ENCODE measurements around the gene LMTK2. TPM values are rescaled to one million over a fixed set of nuclear protein-coding genes. Genes with fewer than 3 reads are reported as not detected.
"Not testable (repeated sequence)": the region's sequence is repeated elsewhere in the genome, so short reads cannot be mapped to it uniquely, and the experiment has no call there.

The LMTK2 gene
- total RNA-seq, 2 donors from 2014 or later = 17.1 to 17.6 TPM

- Histone ChIP-seq H3K27ac (no peak overlapping the region), H3K4me3 (no peak overlapping the region), H3K27me3 (replicated peaks; ENCODE audit: insufficient read depth) (no peaks in the 10 kb centered on the region), H3K36me3 (peaks cover 23% of the 10 kb centered on the region), H3K4me1 (ENCODE audit: control insufficient read depth in 1 of 2, low read depth in 2 of 2) (no peaks in the 10 kb centered on the region), H3K9me3 (no peaks in the 10 kb centered on the region)
- ATAC-seq (ENCODE audit: insufficient number of reproducible peaks, low FRiP score, low read depth) (no peak), DNase-seq (ENCODE audit: low spot score) (no peak)
- no peak for TF ChIP-seq CTCF (IDR thresholded peaks at IDR 0.05)
Measured at GRCh38 chr7:98217623-98218582, 111.2 kb downstream of the LMTK2 start.

GRCh38 chr7:98219382-98219781, 112.7 kb downstream of the LMTK2 start:
- H3K36me3 ChIP-seq = peaks cover 24% of the 10 kb centered on the region
- H3K9me3 ChIP-seq; H3K4me3 ChIP-seq; ATAC-seq (ENCODE audit: insufficient number of reproducible peaks, low FRiP score, low read depth); H3K27me3 ChIP-seq (replicated peaks; ENCODE audit: insufficient read depth); H3K27ac ChIP-seq; H3K4me1 ChIP-seq (ENCODE audit: control insufficient read depth in 1 of 2, low read depth in 2 of 2); DNase-seq (ENCODE audit: low spot score): not testable (repeated sequence)

- no peak for ATAC-seq (ENCODE audit: insufficient number of reproducible peaks, low FRiP score, low read depth)
Measured at GRCh38 chr7:98221611-98222532, 115.2 kb downstream of the LMTK2 start.

GRCh38 chr7:98222533-98223195, 116.0 kb downstream of the LMTK2 start:
- TF ChIP-seq CTCF (IDR thresholded peaks at IDR 0.05) = no peak
- no peaks in the 10 kb centered on the region for H3K4me1 ChIP-seq (ENCODE audit: control insufficient read depth in 1 of 2, low read depth in 2 of 2)

More at GRCh38 chr7:98221611-98222532, 115.2 kb downstream of the LMTK2 start:
- Histone ChIP-seq H3K9me3 (no peaks in the 10 kb centered on the region), H3K27me3 (replicated peaks; ENCODE audit: insufficient read depth) (no peaks in the 10 kb centered on the region), H3K4me3 (no peak overlapping the region), H3K4me1 (ENCODE audit: control insufficient read depth in 1 of 2, low read depth in 2 of 2) (no peaks in the 10 kb centered on the region), H3K27ac (no peak overlapping the region), H3K36me3 (peaks cover 30% of the 10 kb centered on the region)
- no peak for TF ChIP-seq CTCF (IDR thresholded peaks at IDR 0.05)
- DNase-seq (ENCODE audit: low spot score) = no peak

GRCh38 chr7:98223351-98223897, 116.8 kb downstream of the LMTK2 start:
- TF ChIP-seq CTCF (IDR thresholded peaks at IDR 0.05) = no peak
- no peaks in the 10 kb centered on the region for H3K4me1 ChIP-seq (ENCODE audit: control insufficient read depth in 1 of 2, low read depth in 2 of 2)
- H3K36me3 ChIP-seq = peaks cover 28% of the 10 kb centered on the region
- no peak overlapping the region for H3K27ac ChIP-seq
- no peaks in the 10 kb centered on the region for H3K9me3 ChIP-seq
- DNase-seq (ENCODE audit: low spot score) (no peak), ATAC-seq (ENCODE audit: insufficient number of reproducible peaks, low FRiP score, low read depth) (no peak)
- no peak overlapping the region for H3K4me3 ChIP-seq
- no peaks in the 10 kb centered on the region for H3K27me3 ChIP-seq (replicated peaks; ENCODE audit: insufficient read depth)

More at GRCh38 chr7:98222533-98223195, 116.0 kb downstream of the LMTK2 start:
- Histone ChIP-seq H3K4me3 (no peak overlapping the region), H3K9me3 (no peaks in the 10 kb centered on the region), H3K27ac (no peak overlapping the region), H3K36me3 (peaks cover 28% of the 10 kb centered on the region), H3K27me3 (replicated peaks; ENCODE audit: insufficient read depth) (no peaks in the 10 kb centered on the region)
- ATAC-seq (ENCODE audit: insufficient number of reproducible peaks, low FRiP score, low read depth) = no peak
- DNase-seq (ENCODE audit: low spot score) = no peak

All from thoracic aorta (tissue), 2 donors.